SH-SY5Y (cell line): ENCODE data around the gene ZMIZ1.

Source experiments
- GATA2 ChIP-seq: IDR thresholded peaks from 2 replicates; pipeline ENCODE4 v1.6.1; 2011; ENCODE audit warnings: mild to moderate bottlenecking, low read depth, low read length
- GATA3 ChIP-seq: IDR thresholded peaks from 2 replicates; pipeline ENCODE4 v1.6.1; 2011; ENCODE audit warnings: low read depth, mild to moderate bottlenecking, low read length, moderate library complexity

DNA sequence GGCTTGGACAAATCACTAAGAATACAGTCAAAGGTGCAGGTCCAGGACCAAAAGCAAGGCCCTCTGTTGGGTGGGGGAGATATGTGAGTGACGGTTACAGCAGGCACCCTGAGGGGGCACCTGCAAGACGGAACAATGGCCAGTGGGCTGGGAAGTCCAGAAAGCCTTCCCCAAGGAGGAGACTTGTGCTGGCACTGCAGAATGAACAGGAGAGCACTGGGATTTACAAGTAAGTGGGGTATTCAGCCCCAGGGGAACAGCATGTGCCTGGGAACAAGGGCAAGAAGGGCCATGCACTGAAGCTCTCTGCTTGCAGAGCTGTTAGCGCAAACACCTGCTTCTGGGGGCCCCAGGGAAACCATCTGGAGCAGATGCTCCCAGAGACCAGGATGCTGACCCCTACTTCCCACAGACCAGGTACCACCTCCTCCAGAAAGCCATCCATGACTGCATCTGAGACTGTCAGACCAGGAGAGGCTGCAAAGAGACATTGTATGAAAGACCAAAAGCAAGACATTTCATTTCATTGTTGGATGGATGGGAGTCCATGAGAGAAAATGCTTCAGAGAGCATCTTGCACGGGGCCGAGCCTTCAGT, 24.6 kb upstream of the ZMIZ1 start:
- TF ChIP-seq GATA2 (no peak), GATA3 (no peak)
